Keratinocyte (primary cell): ENCODE results near the gene POU3F2. TPM values are rescaled to one million over a fixed set of nuclear protein-coding genes. Genes with fewer than 3 reads are reported as not detected.

Experiments used
- DNase-seq: peaks from one replicate; pipeline ENCODE4 v3.0.0-alpha.2; 2011; ENCODE audit warnings: low read depth, missing footprints, low spot score
- FAIRE-seq: peaks from 2 replicates; lab custom pipeline; 2011; peaks lifted over from hg19 to GRCh38; lab: Jason Lieb, UNC
- H2AFZ ChIP-seq: 2 replicates; pipeline ENCODE4 v1.6.0; 2012; ENCODE audit warnings: low read length, control low read depth, inconsistent platforms; ENCODE audit not compliant: control insufficient read depth
- H3K27ac ChIP-seq: 2 replicates; pipeline ENCODE4 v1.5.1; 2011; ENCODE audit warnings: low read length; ENCODE audit not compliant: control insufficient read depth, insufficient read depth
- H3K27me3 ChIP-seq: 3 replicates; pipeline ENCODE4 v1.6.0; 2011; ENCODE audit warnings: low read length; ENCODE audit not compliant: control insufficient read depth, insufficient read depth; ENCODE audit errors: extremely low read depth
- H3K36me3 ChIP-seq, 2 experiments: 2 replicates in 1 of 2; 3 replicates in 1 of 2; pipeline ENCODE4 v1.5.1; 2011; ENCODE audit warnings: low read length in 2 of 2, mild to moderate bottlenecking in 1 of 2; ENCODE audit not compliant: control insufficient read depth in 2 of 2, insufficient read depth in 2 of 2; ENCODE audit errors: extremely low read depth in 1 of 2
- H3K4me1 ChIP-seq: 3 replicates; pipeline ENCODE4 v1.5.1; 2011; ENCODE audit warnings: low read length; ENCODE audit not compliant: control insufficient read depth, insufficient read depth; ENCODE audit errors: extremely low read depth
- H3K4me2 ChIP-seq: 3 replicates; pipeline ENCODE4 v1.6.0; 2011; ENCODE audit warnings: low read depth, low read length; ENCODE audit not compliant: control insufficient read depth, insufficient read depth; ENCODE audit errors: extremely low read depth
- H3K4me3 ChIP-seq, 3 experiments: fragments of 200-600 bp in 1 of 3; sonication (generic) in 1 of 3; 2 replicates in 2 of 3; 3 replicates in 1 of 3; pipeline ENCODE4 v1.5.1; 2011 to 2016; ENCODE audit warnings: low read length in 3 of 3, mild to moderate bottlenecking in 3 of 3, control low read depth in 2 of 3, inconsistent platforms in 1 of 3, low read depth in 1 of 3, mixed read lengths in 1 of 3, mixed run types in 1 of 3, moderate library complexity in 1 of 3; ENCODE audit not compliant: control insufficient read depth in 2 of 3, insufficient read depth in 2 of 3; ENCODE audit errors: extremely low read depth in 1 of 3
- H3K79me2 ChIP-seq: 2 replicates; pipeline ENCODE4 v1.6.0; 2012; ENCODE audit warnings: low read length; ENCODE audit not compliant: control insufficient read depth, insufficient read depth
- H3K9ac ChIP-seq: 3 replicates; pipeline ENCODE4 v1.6.0; 2011; ENCODE audit warnings: low read length; ENCODE audit not compliant: control insufficient read depth, insufficient read depth; ENCODE audit errors: extremely low read depth
- H3K9me1 ChIP-seq: 3 replicates; pipeline ENCODE4 v1.6.0; 2011; ENCODE audit warnings: low read length; ENCODE audit not compliant: control insufficient read depth, insufficient read depth; ENCODE audit errors: extremely low read depth
- H3K9me3 ChIP-seq: 2 replicates; pipeline ENCODE4 v1.5.1; 2012; ENCODE audit warnings: low read depth, low read length; ENCODE audit not compliant: control insufficient read depth
- H4K20me1 ChIP-seq: 3 replicates; pipeline ENCODE4 v1.6.0; 2011; ENCODE audit warnings: low read length; ENCODE audit not compliant: control insufficient read depth, insufficient read depth; ENCODE audit errors: extremely low read depth
- CTCF ChIP-seq, 3 experiments: IDR thresholded peaks in 1 of 3; conservative IDR thresholded peaks in 1 of 3; optimal IDR thresholded peaks in 1 of 3; 2 replicates in 2 of 3; 3 replicates in 1 of 3; pipeline versions ENCODE3 to v1.5.1; 2011; ENCODE audit warnings: low read length in 3 of 3, mild to moderate bottlenecking in 3 of 3, moderate library complexity in 2 of 3, control low read depth in 1 of 3, inconsistent platforms in 1 of 3; ENCODE audit not compliant: insufficient read depth in 2 of 3; ENCODE audit errors: extremely low read depth in 1 of 3
- EZH2 ChIP-seq: IDR thresholded peaks from one replicate; pipeline ENCODE4 v1.6.1; 2012; ENCODE audit warnings: inconsistent platforms, mild to moderate bottlenecking, low read length, moderate library complexity
- dilution Hi-C: fragments of 300-500 bp; cut with MboI; formaldehyde crosslinking; loops from one replicate; pipeline ENCODE4 v1.7.0; 2020; ENCODE audit warnings: low sequenced_read_pairs; ENCODE audit not compliant: extremely low pct_ligation_motif_present
- polyA plus RNA-seq, 5 experiments: library from polyadenylated mRNA; depleted of rRNA in 3 of 5; stranded (reverse) in 3 of 5; stranded (forward) in 1 of 5; unstranded in 1 of 5; fragments of >200 nt; gene quantifications; 1 replicate in 1 of 5; 2 replicates in 3 of 5; 3 replicates in 1 of 5; pipeline versions ENCODE4 v1.2.1 to v1.2.3, GENCODE V29; 2011 to 2012; ENCODE audit warnings: missing spikeins in 2 of 5, low read depth in 1 of 5, low replicate concordance in 1 of 5

The POU3F2 gene
- polyA plus RNA-seq, 1 donor (not counting 4 experiments of a cell fraction or from before 2014, with no cell fraction given): not detected

- H3K79me2 ChIP-seq: no peaks in the 10 kb centered on the region
- DNase-seq (no peak), FAIRE-seq (no peak)
- H3K4me3 ChIP-seq: no peak overlapping the region
- H2AFZ ChIP-seq: no peak overlapping the region
- no peak for TF ChIP-seq EZH2
- TF ChIP-seq CTCF (optimal IDR thresholded peaks at IDR 0.05 in 1 of 3, IDR thresholded peaks at IDR 0.05 in 1 of 3, conservative IDR thresholded peaks at IDR 0.05 in 1 of 3; ENCODE audit: extremely low read depth in 1 of 3, insufficient read depth in 2 of 3, low read length in 3 of 3): no peak
- no peak overlapping the region for H3K27ac ChIP-seq
- dilution Hi-C loops: no loop called here
- H3K4me1 ChIP-seq: no peaks in the 10 kb centered on the region
- no peaks in the 10 kb centered on the region for H4K20me1 ChIP-seq
- H3K4me2 ChIP-seq: no peak overlapping the region
- H3K27me3 ChIP-seq: peaks cover 81% of the 10 kb centered on the region
- H3K9me1 ChIP-seq: no peaks in the 10 kb centered on the region
- no peaks in the 10 kb centered on the region for H3K9me3 ChIP-seq
- no peaks in the 10 kb centered on the region for H3K36me3 ChIP-seq
- H3K9ac ChIP-seq: no peak overlapping the region
Measured at GRCh38 chr6:98825600-98826230, 8.7 kb upstream of the POU3F2 start.

GRCh38 chr6:98827295-98828159, 6.8 kb upstream of the POU3F2 start:
- TF ChIP-seq CTCF (optimal IDR thresholded peaks at IDR 0.05 in 1 of 3, IDR thresholded peaks at IDR 0.05 in 1 of 3, conservative IDR thresholded peaks at IDR 0.05 in 1 of 3; ENCODE audit: extremely low read depth in 1 of 3, insufficient read depth in 2 of 3, low read length in 3 of 3) (no peak), EZH2 (peak; percentile 83)
- no peak overlapping the region for H3K4me2 ChIP-seq
- no peak overlapping the region for H2AFZ ChIP-seq
- H3K79me2 ChIP-seq: no peaks in the 10 kb centered on the region
- FAIRE-seq (no peak), DNase-seq (no peak)
- H3K4me1 ChIP-seq: peaks cover 8% of the 10 kb centered on the region
- peaks cover 93% of the 10 kb centered on the region for H3K27me3 ChIP-seq
- no peak overlapping the region for H3K27ac ChIP-seq
- H4K20me1 ChIP-seq: no peaks in the 10 kb centered on the region
- no peaks in the 10 kb centered on the region for H3K9me1 ChIP-seq
- H3K36me3 ChIP-seq: no peaks in the 10 kb centered on the region
- H3K9me3 ChIP-seq: no peaks in the 10 kb centered on the region
- H3K4me3 ChIP-seq: no peak overlapping the region
- dilution Hi-C loops: no loop called here
- H3K9ac ChIP-seq: no peak overlapping the region
